ENCODE data around the gene LHFPL6. TPM values are rescaled to one million over a fixed set of nuclear protein-coding genes. Genes with fewer than 3 reads are reported as not detected.

LHFPL6 gene
- total and polyA plus RNA-seq, 2 experiments from 2014 or later = 12.1 to 14.1 TPM

DNA sequence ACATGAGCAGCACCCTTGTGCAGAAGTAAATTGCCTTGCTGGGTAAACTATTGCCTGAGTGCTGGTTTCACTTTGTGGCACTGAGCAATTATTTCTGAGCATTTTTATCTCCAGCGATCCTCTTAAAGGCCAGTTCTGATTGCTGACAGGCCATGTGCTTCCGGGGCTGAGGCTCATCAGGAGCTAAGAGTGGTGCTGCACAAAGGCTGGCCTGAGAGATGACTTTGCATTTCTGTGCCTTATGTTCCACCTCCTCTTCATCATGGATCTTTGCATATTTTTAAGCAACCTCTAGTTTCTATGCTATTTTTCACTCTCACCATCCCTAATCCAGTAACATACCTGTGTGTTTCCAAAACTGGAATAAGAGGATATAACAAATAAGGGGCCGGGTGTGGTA, 34.9 kb upstream of the LHFPL6 start:
- Histone ChIP-seq H3K27ac (no peak overlapping the region), H3K9me3 (ENCODE audit: low read depth) (no peaks in the 10 kb centered on the region), H3K4me1 (ENCODE audit: insufficient read depth) (no peaks in the 10 kb centered on the region), H3K4me3 (no peak overlapping the region), H3K27me3 (no peaks in the 10 kb centered on the region), H3K79me2 (no peaks in the 10 kb centered on the region), H3K9me2 (replicated peaks; ENCODE audit: insufficient read depth) (no peaks in the 10 kb centered on the region), H4K20me1 (ENCODE audit: insufficient read depth, poor library complexity, severe bottlenecking) (no peaks in the 10 kb centered on the region), H2AFZ (no peak overlapping the region), H3K36me3 (replicated peaks; ENCODE audit: insufficient read depth, low read depth) (no peaks in the 10 kb centered on the region), H3K4me2 (no peak overlapping the region)
- TF ChIP-seq CTCF (IDR thresholded peaks at IDR 0.05; ENCODE audit: poor library complexity) (no peak), EZH2 (IDR thresholded peaks at IDR 0.05; ENCODE audit: borderline replicate concordance) (no peak), EZH2phosphoT487 (IDR thresholded peaks at IDR 0.05; ENCODE audit: low read depth, severe bottlenecking, unreplicated experiment) (no peak)
- DNase-seq (ENCODE audit: low spot score) = peak; percentile 5
- whole genome bisulfite sequencing (ENCODE audit: low lambda C conversion rate, missing lambda C conversion rate) = 41% methylated on average over 3 of the region's 3 CpGs

DNA sequence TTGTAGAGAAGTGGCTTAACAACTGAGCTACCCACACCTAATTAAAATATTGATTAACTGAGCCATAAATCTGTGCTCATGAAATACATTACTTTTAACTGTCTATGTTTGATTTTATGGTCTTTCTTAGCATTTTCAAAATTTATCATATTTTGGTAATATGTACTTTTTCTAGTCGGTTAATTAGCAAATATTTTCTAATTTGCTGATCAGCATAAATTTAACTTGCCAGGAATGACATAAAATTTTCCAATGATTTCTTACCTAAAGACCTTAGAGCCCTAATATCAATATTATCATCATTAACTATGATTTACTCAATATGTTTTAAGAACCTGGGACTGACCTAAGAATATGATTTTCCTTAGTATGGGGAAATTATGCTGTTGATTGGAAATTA, 32.6 kb upstream of the LHFPL6 start:
- no peaks in the 10 kb centered on the region for H3K4me1 ChIP-seq (ENCODE audit: insufficient read depth)
- H3K9me2 ChIP-seq (replicated peaks; ENCODE audit: insufficient read depth) = no peaks in the 10 kb centered on the region
- H3K4me3 ChIP-seq = no peak overlapping the region
- no peaks in the 10 kb centered on the region for H3K27me3 ChIP-seq
- TF ChIP-seq CTCF (IDR thresholded peaks at IDR 0.05; ENCODE audit: poor library complexity) = no peak
- TF ChIP-seq EZH2 (IDR thresholded peaks at IDR 0.05; ENCODE audit: borderline replicate concordance) = no peak
- TF ChIP-seq EZH2phosphoT487 (IDR thresholded peaks at IDR 0.05; ENCODE audit: low read depth, severe bottlenecking, unreplicated experiment) = no peak
- H3K79me2 ChIP-seq = no peaks in the 10 kb centered on the region
- H3K36me3 ChIP-seq (replicated peaks; ENCODE audit: insufficient read depth, low read depth) = no peaks in the 10 kb centered on the region
- no peak for DNase-seq (ENCODE audit: low spot score)
- H4K20me1 ChIP-seq (ENCODE audit: insufficient read depth, poor library complexity, severe bottlenecking) = no peaks in the 10 kb centered on the region
- no peak overlapping the region for H3K27ac ChIP-seq
- H3K4me2 ChIP-seq = no peak overlapping the region
- H3K9me3 ChIP-seq (ENCODE audit: low read depth) = no peaks in the 10 kb centered on the region
- 84% methylated on average over 1 of the region's 1 CpG for WGBS (ENCODE audit: low lambda C conversion rate, missing lambda C conversion rate)
- H2AFZ ChIP-seq = no peak overlapping the region

- TF ChIP-seq EZH2 (IDR thresholded peaks at IDR 0.05; ENCODE audit: borderline replicate concordance) (no peak), EZH2phosphoT487 (IDR thresholded peaks at IDR 0.05; ENCODE audit: low read depth, severe bottlenecking, unreplicated experiment) (no peak), CTCF (IDR thresholded peaks at IDR 0.05; ENCODE audit: poor library complexity) (no peak)
- H3K9me2 ChIP-seq (replicated peaks; ENCODE audit: insufficient read depth) = no peaks in the 10 kb centered on the region
- no peak for DNase-seq (ENCODE audit: low spot score)
- H3K27me3 ChIP-seq = no peaks in the 10 kb centered on the region
- no peaks in the 10 kb centered on the region for H4K20me1 ChIP-seq (ENCODE audit: insufficient read depth, poor library complexity, severe bottlenecking)
- H3K9me3 ChIP-seq (ENCODE audit: low read depth) = no peaks in the 10 kb centered on the region
- no peaks in the 10 kb centered on the region for H3K4me1 ChIP-seq (ENCODE audit: insufficient read depth)
- no peaks in the 10 kb centered on the region for H3K36me3 ChIP-seq (replicated peaks; ENCODE audit: insufficient read depth, low read depth)
- H3K4me3 ChIP-seq = no peak overlapping the region
- no peak overlapping the region for H2AFZ ChIP-seq
- H3K27ac ChIP-seq = no peak overlapping the region
- H3K4me2 ChIP-seq = no peak overlapping the region
- no peaks in the 10 kb centered on the region for H3K79me2 ChIP-seq
Observed at GRCh38 chr13:39632994-39633393, 30.0 kb upstream of the LHFPL6 start.

- no peaks in the 10 kb centered on the region for H3K9me3 ChIP-seq (ENCODE audit: low read depth)
- H3K4me2 ChIP-seq = no peak overlapping the region
- no peak overlapping the region for H3K27ac ChIP-seq
- no peak for DNase-seq (ENCODE audit: low spot score)
- H3K36me3 ChIP-seq (replicated peaks; ENCODE audit: insufficient read depth, low read depth) = no peaks in the 10 kb centered on the region
- no peaks in the 10 kb centered on the region for H4K20me1 ChIP-seq (ENCODE audit: insufficient read depth, poor library complexity, severe bottlenecking)
- TF ChIP-seq CTCF (IDR thresholded peaks at IDR 0.05; ENCODE audit: poor library complexity) (no peak), EZH2phosphoT487 (IDR thresholded peaks at IDR 0.05; ENCODE audit: low read depth, severe bottlenecking, unreplicated experiment) (no peak), EZH2 (IDR thresholded peaks at IDR 0.05; ENCODE audit: borderline replicate concordance) (no peak)
- H3K79me2 ChIP-seq = no peaks in the 10 kb centered on the region
- 89% methylated on average over 1 of the region's 1 CpG for WGBS (ENCODE audit: low lambda C conversion rate, missing lambda C conversion rate)
- no peaks in the 10 kb centered on the region for H3K27me3 ChIP-seq
- H3K4me3 ChIP-seq = no peak overlapping the region
- no peaks in the 10 kb centered on the region for H3K4me1 ChIP-seq (ENCODE audit: insufficient read depth)
- no peak overlapping the region for H2AFZ ChIP-seq
- H3K9me2 ChIP-seq (replicated peaks; ENCODE audit: insufficient read depth) = no peaks in the 10 kb centered on the region
Observed at GRCh38 chr13:39631307-39631706, 28.3 kb upstream of the LHFPL6 start.

Data from hepatocyte (in vitro differentiated cells).